IPS-18c (cell line): ENCODE measurements around the gene VWA8.
"Not testable (repeated sequence)": the region's sequence is repeated elsewhere in the genome, so short reads cannot be mapped to it uniquely, and the experiment has no call there.

Experiments used
- H3K4me3 ChIP-seq: 2 replicates; pipeline ENCODE4 v1.7.0; 2013; ENCODE audit warnings: low read depth, mild to moderate bottlenecking, low read length, moderate library complexity; ENCODE audit not compliant: insufficient read depth
- H3K9me3 ChIP-seq: one replicate; pipeline ENCODE4 v1.6.1; 2013; ENCODE audit warnings: mild to moderate bottlenecking, low read length, moderate library complexity; ENCODE audit not compliant: control insufficient read depth, insufficient read depth

The VWA8 gene

GRCh38 chr13:41543664-41544300 lies 417.1 kb downstream of the VWA8 start:
- peaks cover 6% of the 10 kb centered on the region for H3K9me3 ChIP-seq
- H3K4me3 ChIP-seq, result no peak overlapping the region

DNA sequence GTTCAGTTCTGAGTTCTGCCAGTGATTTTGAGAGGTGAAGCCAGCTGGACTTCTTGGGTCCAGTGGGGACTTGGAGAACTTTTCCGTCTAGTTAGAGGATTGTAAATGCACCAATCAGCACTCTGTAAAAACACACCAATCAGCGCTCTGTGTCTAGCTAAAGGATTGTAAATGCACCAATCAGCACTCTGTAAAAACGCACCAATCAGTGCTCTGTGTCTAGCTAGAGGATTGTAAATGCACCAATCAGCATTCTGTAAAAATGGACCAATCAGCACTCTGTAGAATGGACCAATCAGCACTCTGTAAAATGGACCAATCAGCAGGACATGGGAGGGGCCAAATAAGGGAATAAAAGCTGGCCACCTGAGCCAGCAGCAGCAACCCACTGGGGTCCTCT lies 418.1 kb downstream of the VWA8 start:
- H3K4me3 ChIP-seq, H3K9me3 ChIP-seq: not testable (repeated sequence)

DNA sequence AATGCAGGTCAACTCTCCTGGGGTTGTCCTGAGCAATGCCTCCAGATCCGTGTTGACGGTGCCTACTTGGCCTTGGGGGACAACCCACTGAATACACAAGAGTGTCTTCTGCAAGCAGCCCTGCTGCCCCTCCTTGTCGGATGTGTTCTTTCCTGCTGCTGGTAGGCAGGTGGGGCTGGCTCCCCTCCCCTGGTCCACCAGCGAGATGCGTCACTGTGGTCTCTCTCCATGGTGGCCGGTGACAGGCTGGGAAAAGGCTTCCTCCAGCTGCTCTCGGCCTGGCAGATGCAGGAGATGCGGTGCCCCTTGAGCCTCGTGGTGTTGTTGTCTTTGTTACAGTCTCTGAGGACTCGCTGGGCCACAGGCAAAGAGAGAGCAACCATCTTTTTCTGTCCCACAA lies 418.6 kb downstream of the VWA8 start:
- Histone ChIP-seq H3K9me3 (peaks cover 6% of the 10 kb centered on the region), H3K4me3 (no peak overlapping the region)

DNA sequence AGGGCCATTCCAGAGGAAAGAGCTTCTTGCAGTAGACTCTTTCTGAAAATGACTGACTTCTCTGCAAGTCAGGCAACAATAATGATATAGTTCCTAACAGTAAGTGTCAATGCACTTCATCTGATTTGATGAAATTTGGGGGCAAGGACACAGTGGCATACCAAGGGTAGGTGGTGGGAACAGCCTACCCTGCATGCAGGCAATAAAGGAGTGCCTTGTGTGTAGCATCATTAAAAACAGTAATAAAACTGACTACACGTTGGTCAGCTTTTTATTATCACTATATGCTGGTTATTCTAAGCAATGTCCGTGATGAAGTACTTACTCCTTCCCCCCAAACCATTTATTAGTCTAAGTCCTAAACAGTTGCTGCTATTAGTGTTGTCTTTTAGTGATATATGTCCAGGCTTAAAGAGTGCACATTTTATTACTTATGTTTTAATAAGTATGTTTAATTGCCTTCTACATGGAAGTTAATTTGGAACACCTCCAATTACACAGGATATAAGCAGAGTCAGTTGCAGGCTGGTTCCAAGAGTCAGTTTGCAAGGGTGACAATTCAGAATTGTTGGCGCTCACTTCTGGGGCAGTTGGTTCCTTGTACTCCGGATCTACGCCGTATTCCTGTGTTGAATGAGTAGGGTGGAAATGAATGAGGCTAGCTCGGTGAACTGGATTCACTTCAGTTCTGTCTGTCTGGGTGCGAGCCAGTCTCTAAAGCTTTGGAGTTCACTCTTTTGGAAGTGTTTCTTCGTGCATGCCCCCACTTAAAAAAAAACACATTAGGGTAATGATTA lies 419.6 kb downstream of the VWA8 start:
- no peak overlapping the region for H3K4me3 ChIP-seq

DNA sequence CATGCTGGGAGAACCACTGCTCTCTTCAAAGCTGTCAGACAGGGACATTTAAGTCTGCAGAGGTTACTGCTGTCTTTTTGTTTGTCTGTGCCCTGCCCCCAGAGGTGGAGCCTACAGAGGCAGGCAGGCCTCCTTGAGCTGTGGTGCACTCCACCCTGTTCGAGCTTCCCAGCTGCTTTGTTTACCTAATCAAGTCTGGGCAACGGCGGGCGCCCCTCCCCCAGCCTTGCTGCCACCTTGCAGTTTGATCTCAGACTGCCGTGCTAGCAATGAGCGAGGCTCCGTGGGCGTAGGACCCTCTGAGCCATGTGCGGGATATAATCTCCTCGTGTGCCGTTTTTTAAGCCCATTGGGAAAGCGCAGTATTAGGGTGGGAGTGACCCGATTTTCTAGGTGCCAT lies 420.7 kb downstream of the VWA8 start:
- H3K4me3 ChIP-seq, H3K9me3 ChIP-seq: not testable (repeated sequence)

More for the DNA sequence above, 419.6 kb downstream of the VWA8 start:
- peaks cover 6% of the 10 kb centered on the region for H3K9me3 ChIP-seq

DNA sequence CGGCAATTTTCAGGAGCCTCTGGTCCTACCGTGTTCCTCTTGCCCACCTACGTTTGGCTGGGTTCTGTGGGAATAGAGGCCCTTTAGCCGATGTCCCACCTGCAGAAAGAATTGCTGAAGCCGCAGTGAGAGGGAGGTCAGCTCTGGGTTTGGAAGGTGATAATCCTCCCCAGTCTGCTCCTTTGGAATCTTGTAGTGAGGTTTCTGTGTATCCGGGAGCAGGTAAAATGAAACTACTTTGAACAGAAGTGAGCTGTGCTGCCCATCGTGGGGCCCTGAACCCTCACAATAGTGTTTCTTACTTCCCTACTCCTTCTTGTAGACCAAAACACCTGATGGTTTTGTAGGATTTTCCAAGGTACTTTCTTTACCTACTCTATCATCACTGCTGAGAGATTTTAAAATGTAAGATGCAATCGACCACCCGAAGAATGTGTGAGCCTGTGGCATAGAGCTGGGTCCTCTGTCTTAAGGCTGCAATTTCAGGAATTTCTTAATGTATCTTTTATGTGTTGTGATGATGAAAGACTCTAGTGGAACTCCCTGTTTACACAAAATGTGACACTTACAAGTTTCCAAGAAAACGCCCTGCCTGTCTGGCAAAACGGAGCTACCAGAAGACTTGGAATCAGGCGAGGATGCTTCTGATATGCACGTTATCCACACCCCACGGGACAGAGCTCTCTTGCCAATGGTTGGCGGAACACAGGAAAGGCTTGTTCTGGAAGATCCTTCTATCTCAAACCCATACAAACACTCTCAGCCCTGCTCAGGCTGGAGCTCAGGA lies 427.4 kb downstream of the VWA8 start:
- Histone ChIP-seq H3K9me3 (no peaks in the 10 kb centered on the region), H3K4me3 (no peak overlapping the region)

DNA sequence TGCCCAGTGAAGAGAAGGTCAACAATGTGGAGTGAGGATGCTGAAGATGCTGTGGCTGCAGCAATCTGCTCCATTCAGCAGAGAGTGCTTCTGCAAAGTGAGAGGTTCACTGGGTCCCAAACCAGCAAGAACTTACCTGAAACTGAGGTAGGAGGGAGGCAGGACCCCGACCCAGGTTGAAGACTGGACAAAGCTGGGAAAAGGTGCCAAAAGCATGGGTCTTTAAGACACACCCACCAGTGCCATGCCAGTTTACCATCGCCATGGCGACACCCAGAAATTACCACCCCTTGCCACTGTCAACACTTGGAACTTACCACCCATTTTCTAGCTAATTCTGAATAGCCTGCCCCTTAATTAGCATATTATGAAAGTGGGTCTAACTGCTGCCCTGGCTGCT lies 432.9 kb downstream of the VWA8 start:
- H3K9me3 ChIP-seq, result no peaks in the 10 kb centered on the region

GRCh38 chr13:41520660-41521630 lies 440.0 kb downstream of the VWA8 start:
- H3K4me3 ChIP-seq, result no peak overlapping the region
- no peaks in the 10 kb centered on the region for H3K9me3 ChIP-seq

More for the DNA sequence above, 432.9 kb downstream of the VWA8 start:
- no peak overlapping the region for H3K4me3 ChIP-seq

DNA sequence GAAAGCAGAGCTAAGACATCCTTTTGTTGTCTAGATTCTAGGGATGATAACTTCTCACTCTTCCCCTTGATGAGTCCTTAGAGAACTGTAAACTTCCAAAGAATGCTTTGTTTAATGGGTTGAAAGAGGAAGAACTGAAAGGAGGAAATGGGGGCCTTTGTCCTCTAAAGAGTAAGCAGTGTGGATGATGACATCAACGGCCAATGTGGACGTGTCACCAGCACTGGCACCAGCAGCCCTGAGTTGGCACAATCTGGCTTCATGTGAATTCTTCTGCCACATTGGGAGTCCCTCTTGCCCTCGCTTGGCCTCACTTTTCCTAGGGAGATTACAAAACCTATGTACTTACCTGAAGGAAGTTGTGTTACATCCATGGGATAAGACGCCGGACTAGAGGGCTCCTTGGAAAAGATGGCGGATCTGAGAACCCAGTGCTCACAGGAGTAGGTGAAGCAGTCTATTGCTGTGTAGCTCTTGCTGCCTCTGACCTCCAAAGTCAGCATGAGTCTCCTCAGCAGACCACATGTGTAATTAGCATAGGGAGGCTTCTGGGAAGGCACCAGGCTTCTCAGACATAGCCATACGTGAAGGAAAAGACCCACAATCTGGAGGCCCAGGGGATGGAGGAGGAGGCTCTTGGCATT lies 440.8 kb downstream of the VWA8 start:
- H3K4me3 ChIP-seq, result no peak overlapping the region

More for the DNA sequence above, 440.8 kb downstream of the VWA8 start:
- H3K9me3 ChIP-seq, result no peaks in the 10 kb centered on the region
